ENCODE data around the gene SNAPC5.

Gene SNAPC5

GRCh38 chr15:66515901-66516322 is 18.4 kb upstream of the SNAPC5 start:
- no peak overlapping the region for H3K4me3 ChIP-seq (ENCODE audit: low read depth, low read length)
- peak; percentile 13 for DNase-seq (ENCODE audit: low read depth)

GRCh38 chr15:66514586-66514985 is 17.0 kb upstream of the SNAPC5 start:
- no peak for DNase-seq (ENCODE audit: low read depth)
- TF ChIP-seq CTCF (conservative IDR thresholded peaks at IDR 0.05; ENCODE audit: low read depth, low read length) = no peak
- H3K4me3 ChIP-seq (ENCODE audit: low read depth, low read length) = no peak overlapping the region

More at GRCh38 chr15:66515901-66516322, 18.4 kb upstream of the SNAPC5 start:
- TF ChIP-seq CTCF (conservative IDR thresholded peaks at IDR 0.05; ENCODE audit: low read depth, low read length) = no peak

GRCh38 chr15:66508293-66508883 is 10.8 kb upstream of the SNAPC5 start:
- no peak overlapping the region for H3K4me3 ChIP-seq (ENCODE audit: low read depth, low read length)
- DNase-seq (ENCODE audit: low read depth) = no peak
- TF ChIP-seq CTCF (conservative IDR thresholded peaks at IDR 0.05; ENCODE audit: low read depth, low read length) = no peak

- TF ChIP-seq CTCF (conservative IDR thresholded peaks at IDR 0.05; ENCODE audit: low read depth, low read length) = no peak
- DNase-seq (ENCODE audit: low read depth) = no peak
- H3K4me3 ChIP-seq (ENCODE audit: low read depth, low read length) = peak overlapping the region; percentile 70
Measured at GRCh38 chr15:66505818-66506217, 8.3 kb upstream of the SNAPC5 start.

GRCh38 chr15:66505430-66505811 is 7.9 kb upstream of the SNAPC5 start:
- TF ChIP-seq CTCF (conservative IDR thresholded peaks at IDR 0.05; ENCODE audit: low read depth, low read length) = no peak

GRCh38 chr15:66504563-66505429 is 7.2 kb upstream of the SNAPC5 start, which contains the start of the genes RPL4 and ZWILCH:
Gene RPL4 (minus strand): TSS chr15:66504855. CDS start chr15:66504790, 65 bp downstream.
Gene ZWILCH (plus strand): TSS chr15:66505326. CDS start chr15:66505339, 13 bp downstream.
- DNase-seq (ENCODE audit: low read depth) = peak; percentile 91
- H3K4me3 ChIP-seq (ENCODE audit: low read depth, low read length) = peak within 1 kb of the TSS; percentile 70
- no peak for TF ChIP-seq CTCF (conservative IDR thresholded peaks at IDR 0.05; ENCODE audit: low read depth, low read length)

More at GRCh38 chr15:66505430-66505811, 7.9 kb upstream of the SNAPC5 start:
- DNase-seq (ENCODE audit: low read depth) = peak; percentile 59
- peak overlapping the region; percentile 70 for H3K4me3 ChIP-seq (ENCODE audit: low read depth, low read length)

Data from choroid plexus epithelial cell (primary cell).